NB4 (cell line): ENCODE measurements around the gene SVIL.
"Not testable (repeated sequence)": the region's sequence is repeated elsewhere in the genome, so short reads cannot be mapped to it uniquely, and the experiment has no call there.

Experiments
- DNase-seq: peaks from one replicate; pipeline ENCODE4 v3.0.0; 2010; ENCODE audit warnings: low read depth
- H3K4me3 ChIP-seq: one replicate; pipeline ENCODE4 v1.5.1; 2011; ENCODE audit warnings: mild to moderate bottlenecking, low read depth, low read length, moderate library complexity
- MYC ChIP-seq: IDR thresholded peaks from 2 replicates; pipeline ENCODE4 v1.6.1; 2011; ENCODE audit warnings: low read depth, low read length
- POLR2A ChIP-seq: IDR thresholded peaks from 2 replicates; pipeline ENCODE4 v1.6.1; 2011; ENCODE audit warnings: mild to moderate bottlenecking; ENCODE audit not compliant: insufficient read length; ENCODE audit errors: extremely low read depth
- TF ChIP-seq, protein P1 (sequence below): IDR thresholded peaks from one replicate; pipeline ENCODE4 v1.5.1; 2012; ENCODE audit warnings: low read depth, low read length
- TF ChIP-seq, protein P2 (sequence below): IDR thresholded peaks from 2 replicates; pipeline ENCODE4 v1.6.1; 2011; ENCODE audit warnings: low read depth, low read length

Gene SVIL

DNA sequence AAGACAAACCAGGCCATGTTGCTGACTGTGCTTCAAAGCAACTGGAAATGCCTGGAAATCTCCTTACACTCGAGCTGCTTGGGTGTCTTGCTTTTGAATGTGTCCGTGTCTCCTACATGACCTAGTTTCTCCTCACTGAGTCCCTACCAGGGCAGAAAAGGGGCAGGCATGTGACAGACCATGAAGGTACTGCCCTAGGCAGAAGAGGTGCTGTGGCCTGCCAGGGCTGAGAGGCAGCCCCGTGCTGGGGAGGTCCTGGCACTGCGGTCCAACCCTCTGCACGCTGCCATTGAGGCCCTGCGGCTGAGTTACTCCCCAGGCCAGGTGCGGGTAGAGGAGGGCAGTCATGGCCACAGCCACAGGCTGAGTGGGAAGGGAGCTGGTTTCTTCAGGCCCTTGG lies 186.6 kb downstream of the SVIL start:
- DNase-seq = no peak
- H3K4me3 ChIP-seq = no peak overlapping the region
- TF ChIP-seq, protein P1, sequence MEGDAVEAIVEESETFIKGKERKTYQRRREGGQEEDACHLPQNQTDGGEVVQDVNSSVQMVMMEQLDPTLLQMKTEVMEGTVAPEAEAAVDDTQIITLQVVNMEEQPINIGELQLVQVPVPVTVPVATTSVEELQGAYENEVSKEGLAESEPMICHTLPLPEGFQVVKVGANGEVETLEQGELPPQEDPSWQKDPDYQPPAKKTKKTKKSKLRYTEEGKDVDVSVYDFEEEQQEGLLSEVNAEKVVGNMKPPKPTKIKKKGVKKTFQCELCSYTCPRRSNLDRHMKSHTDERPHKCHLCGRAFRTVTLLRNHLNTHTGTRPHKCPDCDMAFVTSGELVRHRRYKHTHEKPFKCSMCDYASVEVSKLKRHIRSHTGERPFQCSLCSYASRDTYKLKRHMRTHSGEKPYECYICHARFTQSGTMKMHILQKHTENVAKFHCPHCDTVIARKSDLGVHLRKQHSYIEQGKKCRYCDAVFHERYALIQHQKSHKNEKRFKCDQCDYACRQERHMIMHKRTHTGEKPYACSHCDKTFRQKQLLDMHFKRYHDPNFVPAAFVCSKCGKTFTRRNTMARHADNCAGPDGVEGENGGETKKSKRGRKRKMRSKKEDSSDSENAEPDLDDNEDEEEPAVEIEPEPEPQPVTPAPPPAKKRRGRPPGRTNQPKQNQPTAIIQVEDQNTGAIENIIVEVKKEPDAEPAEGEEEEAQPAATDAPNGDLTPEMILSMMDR = no peak
- TF ChIP-seq POLR2A (no peak), MYC (no peak)
- TF ChIP-seq, protein P2, sequence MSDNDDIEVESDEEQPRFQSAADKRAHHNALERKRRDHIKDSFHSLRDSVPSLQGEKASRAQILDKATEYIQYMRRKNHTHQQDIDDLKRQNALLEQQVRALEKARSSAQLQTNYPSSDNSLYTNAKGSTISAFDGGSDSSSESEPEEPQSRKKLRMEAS = no peak

DNA sequence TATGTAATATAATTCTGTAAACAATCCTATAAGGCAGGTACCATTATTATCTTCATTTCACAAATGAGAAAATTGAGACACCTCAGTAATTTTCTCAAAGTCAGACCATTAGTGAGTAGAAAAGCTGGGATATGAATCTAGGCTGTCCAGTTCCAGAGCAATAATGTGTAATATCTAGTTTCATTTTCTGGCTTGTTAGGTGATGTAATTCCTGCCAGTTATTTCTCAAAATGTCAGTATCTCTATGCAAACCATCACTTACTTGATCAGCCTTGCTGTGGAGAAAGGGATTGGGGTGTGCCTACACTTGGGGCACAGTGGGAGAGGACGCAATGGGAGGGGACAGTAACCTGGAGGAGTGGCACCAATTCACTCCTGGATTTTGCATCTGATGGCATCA lies 188.4 kb downstream of the SVIL start:
- DNase-seq = no peak
- no peak for TF ChIP-seq MYC
- TF ChIP-seq, protein P2 = no peak
- TF ChIP-seq POLR2A = no peak
- TF ChIP-seq, protein P1 = no peak
- H3K4me3 ChIP-seq = no peak overlapping the region

DNA sequence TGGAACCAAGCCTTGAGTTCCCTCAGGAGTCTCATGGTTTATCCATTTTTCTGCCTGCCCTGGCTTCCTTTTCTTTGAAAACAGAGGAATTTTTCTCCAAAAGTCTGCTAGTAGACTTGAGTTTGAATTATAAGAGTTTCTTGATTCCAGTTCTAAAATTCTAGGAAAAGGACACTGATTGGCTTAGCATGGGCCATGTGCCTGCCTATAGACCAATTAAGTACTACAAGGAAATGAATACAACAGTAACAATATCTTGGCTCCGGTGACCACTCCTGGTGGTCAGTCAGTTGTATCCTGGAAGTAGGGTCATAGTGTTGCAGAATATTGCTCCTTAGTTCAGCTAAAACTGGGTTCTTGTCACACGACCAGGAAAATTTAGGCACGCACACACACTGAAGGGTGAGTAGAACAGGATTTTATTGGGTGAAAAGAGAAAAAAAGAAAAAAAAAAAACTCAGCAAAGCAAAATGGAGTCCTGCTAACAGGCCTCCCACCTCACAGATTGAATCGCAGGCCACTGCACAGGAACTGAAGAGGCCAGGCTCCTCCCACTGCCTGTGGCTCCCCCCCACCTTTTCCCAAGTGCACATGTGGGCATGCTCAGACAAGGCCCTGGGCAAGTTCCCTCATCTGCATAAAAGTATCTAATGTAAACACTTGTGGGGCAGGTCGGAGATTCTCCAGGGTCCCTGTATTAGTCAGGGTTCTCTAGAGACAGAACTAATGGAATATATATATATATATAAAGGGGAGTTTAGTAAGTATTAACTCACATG lies 190.8 kb downstream of the SVIL start:
- TF ChIP-seq MYC = no peak
- H3K4me3 ChIP-seq = no peak overlapping the region
- peak; percentile 25 for DNase-seq

DNA sequence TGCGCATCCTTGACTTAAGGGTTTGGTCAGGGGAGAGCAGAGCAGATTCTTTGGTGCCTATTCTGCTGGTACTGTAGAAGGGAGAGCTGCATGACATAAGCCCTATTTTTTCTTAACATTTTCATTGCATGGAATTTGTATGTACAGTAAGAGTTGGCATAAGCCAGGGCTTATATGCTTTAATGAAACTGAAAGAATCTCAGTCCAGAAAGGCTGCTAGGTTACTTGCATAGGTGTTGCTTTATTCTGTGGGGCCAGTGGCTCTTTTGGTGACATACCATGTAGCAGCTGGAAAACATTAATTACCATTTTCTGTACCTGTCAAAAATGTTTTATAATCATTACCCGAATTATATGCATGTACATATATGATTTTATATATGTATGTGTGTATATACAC lies 193.8 kb downstream of the SVIL start:
- TF ChIP-seq MYC (no peak), POLR2A (no peak)
- TF ChIP-seq, protein P1 = no peak
- TF ChIP-seq, protein P2 = no peak
- no peak overlapping the region for H3K4me3 ChIP-seq
- no peak for DNase-seq

DNA sequence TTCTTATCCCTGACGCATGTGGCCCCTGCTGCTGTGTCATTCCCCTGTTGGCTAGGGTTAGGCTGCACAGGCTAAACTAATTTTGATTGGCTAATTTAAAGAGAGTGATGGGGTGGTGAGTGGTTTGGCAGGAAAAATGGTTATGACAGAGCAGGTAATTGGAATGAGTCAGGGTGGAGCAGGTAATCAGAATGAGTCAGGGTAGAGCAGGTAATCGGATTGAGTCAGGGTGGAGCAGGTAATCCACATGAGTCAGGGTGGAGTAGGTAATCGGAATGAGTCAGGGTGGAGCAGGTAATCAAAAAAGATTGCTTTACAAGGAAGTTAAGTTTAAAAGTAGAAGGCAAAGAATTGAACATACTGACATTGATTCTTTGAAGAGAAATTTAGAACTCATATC lies 195.8 kb downstream of the SVIL start:
- DNase-seq, H3K4me3 ChIP-seq: not testable (repeated sequence)

DNA sequence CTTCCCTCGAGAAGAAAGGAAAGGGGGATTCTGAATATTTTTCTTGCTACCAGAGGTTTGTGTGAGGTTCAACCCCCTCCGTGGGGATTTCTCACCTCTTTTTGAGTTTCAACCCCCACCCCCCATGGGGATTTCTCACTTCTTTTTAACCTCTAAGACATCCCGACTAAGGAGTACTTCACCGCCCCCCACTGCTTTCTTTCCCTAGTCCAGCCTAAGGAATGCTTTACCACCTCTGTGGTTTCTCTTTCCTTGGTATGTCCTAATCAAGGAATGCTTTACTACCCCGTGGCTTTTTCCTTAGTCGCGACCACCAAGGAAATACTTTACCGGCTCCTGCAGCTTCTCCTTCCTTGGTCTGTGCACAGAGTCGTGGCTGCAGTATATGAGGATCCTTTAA lies 196.5 kb downstream of the SVIL start:
- TF ChIP-seq MYC = no peak
- TF ChIP-seq POLR2A = no peak
- TF ChIP-seq, protein P1 = no peak
- TF ChIP-seq, protein P2 = no peak
- DNase-seq = no peak
- H3K4me3 ChIP-seq = no peak overlapping the region

DNA sequence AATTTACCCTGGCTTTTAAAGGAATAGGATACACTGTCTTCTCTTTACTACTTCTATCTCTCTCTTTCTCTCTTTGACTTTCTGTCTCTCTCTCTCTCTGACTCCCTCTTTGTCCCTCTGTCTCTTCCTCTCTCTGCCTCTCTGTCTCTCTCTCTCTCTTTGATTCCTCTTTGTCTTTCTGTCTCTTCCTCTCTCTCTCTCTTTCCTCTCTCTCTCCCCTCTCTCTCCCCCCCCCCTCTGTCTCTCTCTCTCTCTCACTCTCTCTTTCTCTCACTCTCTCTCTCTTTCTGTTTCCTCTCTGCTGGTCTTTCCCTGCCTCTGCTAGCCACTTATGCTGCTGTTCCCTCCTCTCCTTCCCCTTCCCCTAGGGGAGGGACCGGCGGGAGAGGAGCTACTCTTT lies 196.9 kb downstream of the SVIL start:
- H3K4me3 ChIP-seq = no peak overlapping the region
- TF ChIP-seq, protein P1 = no peak
- TF ChIP-seq, protein P2 = no peak
- TF ChIP-seq MYC = no peak
- TF ChIP-seq POLR2A = no peak

More for the DNA sequence above, 196.9 kb downstream of the SVIL start:
- no peak for DNase-seq
